SHP77 (cell line): ENCODE measurements around the gene NUBPL.
"Not testable (repeated sequence)": the region's sequence is repeated elsewhere in the genome, so short reads cannot be mapped to it uniquely, and the experiment has no call there.

Experiments used
- DNase-seq, 2 experiments: peaks; one replicate each; lab custom pipeline; 2025; lab: John Stamatoyannopoulos, UW

Gene NUBPL

DNA sequence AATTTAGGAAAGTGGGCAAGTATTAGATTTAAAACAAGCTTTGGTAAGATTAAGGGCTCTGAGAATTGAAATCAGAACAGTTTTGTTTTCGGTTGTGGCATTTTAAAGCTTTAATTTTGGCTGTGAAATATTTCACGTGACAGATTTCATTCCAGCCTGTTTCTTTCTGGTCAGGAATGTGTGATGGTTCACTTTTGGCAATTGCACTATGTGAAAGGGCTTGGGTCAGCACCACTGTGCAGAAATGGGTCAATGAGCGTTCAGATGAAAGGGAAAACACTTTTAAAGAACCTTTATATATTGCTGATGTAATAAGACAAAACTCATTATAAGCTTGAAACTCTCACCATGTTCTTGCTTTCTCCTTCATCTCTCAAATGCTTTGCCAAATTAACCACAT, 17.1 kb downstream of the NUBPL start:
- no peak for DNase-seq

- no peak for DNase-seq
These were observed 17.7 kb downstream of the NUBPL start for GRCh38 chr14:31578792-31579501.

GRCh38 chr14:31580234-31580633, 19.0 kb downstream of the NUBPL start:
- no peak for DNase-seq

- no peak for DNase-seq
These were observed 21.1 kb downstream of the NUBPL start for GRCh38 chr14:31582286-31582691.

DNA sequence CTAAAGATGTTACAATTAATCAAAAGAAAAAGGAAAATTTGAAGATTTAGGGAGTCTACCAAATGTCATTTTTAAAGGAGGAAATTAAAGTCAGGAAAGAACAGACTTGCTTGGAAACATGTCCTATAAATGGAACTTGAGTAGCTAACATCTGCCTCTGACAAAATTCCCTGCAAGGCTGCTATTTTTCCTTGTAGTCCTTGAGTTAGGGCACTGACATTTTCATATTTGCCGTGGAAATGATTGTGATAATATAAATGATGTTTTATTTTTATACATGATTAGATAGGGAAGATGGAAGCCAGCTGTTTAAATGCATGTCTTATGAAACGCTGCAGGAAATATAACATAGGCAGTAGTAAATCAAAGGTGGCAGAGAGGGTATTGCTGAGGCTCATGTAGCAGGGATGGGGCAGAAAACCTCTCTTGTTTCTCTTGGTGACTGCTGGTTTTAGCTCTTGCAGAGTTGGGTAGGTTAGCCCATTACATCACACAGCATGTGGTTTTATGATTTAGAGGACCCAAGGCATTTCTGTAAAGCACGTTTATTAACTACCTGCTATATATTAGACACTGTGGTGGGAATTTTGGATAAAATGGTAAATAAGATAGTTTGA, 21.7 kb downstream of the NUBPL start:
- no peak for DNase-seq

GRCh38 chr14:31590206-31590605, 29.0 kb downstream of the NUBPL start:
- DNase-seq: no peak

DNA sequence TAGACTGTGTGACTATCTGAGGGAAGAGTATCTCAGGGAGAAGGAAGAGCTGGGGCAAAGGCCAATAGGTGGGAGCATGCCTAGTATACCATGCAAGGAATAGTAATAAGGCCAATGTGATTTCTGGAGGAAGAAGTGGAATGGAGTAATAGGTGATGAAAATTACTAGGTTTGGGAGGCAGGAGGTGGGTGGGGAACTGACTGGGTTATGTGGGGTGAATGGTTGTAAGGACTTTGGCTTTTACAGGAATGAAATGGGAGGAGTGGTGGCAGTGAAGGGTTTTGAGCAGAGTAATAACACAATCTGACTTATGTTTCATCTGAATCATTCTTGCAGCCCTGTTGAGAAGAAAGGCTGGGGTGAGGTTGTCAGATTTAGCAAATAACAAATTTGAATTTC, 30.9 kb downstream of the NUBPL start:
- no peak for DNase-seq

DNA sequence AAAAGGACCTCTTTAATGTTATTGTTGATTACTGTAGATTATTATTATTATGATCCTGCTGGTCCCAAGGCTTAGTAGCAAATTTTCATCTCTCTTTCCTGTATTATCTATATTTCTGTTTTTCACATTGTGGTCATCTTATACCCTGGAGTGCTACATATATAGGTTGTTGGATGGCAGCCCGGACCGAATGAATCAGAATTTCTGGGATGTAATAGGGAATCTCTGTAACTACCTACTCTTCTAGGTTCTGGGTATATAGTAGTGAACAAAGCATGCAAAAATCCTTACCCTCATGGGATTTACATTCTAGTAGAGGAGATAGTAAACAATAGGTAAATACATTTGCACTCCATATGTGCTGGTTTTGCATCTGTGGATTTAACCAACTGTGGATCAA, 31.4 kb downstream of the NUBPL start:
- no peak for DNase-seq

GRCh38 chr14:31596342-31597095, 35.3 kb downstream of the NUBPL start:
- DNase-seq: no peak

GRCh38 chr14:31605702-31606101, 44.5 kb downstream of the NUBPL start:
- no peak for DNase-seq

DNA sequence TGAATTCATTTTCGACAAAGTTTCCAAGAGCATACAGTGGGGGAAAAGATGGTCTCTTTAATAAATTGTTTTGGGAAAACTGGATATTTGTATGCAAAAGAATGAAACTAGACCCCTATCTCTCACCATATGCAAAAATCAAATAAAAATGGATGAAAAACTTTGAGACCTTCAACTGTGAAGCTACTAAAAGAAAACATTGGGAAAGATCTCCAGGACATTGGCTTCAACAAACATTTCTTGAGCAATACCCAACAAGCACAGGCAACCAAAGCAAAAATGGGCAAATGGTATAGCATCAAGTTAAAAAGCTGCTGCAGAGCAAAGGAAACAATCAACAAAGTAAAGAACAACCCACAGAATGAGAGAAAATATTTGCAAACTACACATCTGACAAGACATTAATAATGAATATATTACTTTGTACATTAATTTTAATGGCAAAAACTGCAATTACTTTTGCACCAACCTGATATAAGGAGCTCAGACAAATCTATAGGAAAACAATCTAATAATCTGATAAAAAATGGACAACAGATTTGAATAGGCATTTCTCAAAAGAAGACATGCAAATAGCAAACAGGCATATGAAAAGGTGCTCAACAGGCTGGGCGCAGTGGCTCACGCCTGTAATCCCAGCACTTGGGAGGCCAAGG, 50.7 kb downstream of the NUBPL start:
- DNase-seq: no peak

DNA sequence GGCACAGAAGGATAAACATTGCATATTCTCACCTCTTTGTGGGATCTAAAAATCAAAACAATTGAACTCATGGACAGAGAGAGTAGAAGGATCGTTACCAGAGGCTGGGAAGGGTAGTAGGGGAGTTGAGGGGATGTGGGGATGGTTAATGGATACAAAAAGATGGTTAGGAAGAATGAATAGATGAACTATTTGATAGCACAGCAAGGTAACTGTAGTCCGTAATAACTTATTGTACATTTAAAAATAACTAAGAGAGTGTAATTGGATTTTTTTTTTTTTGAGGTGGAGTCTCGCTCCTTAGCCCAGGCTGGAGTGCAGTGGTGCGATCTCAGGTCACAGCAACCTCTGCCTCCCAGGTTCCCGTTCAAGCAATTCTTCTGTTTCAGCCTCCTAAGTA, 52.0 kb downstream of the NUBPL start:
- no peak for DNase-seq

DNA sequence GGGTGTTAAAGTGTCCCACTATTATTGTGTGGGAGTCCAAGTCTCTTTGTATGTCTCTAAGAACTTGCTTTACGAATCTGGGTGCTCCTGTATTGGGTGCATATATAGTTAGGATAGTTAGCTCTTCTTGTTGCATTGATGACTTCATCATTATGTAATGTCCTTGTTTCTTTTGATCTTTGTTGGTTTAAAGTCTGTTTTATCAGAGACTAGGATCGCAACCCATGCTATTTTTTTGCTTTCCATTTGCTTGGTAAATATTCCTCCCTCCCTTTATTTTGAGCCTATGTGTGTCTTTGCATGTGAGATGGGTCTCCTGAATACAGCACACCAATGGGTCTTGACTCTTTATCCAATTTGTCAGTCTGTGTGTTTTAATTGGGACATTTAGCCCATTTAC, 57.7 kb downstream of the NUBPL start:
- not testable (repeated sequence) for DNase-seq

- no peak for DNase-seq
These were observed 58.2 kb downstream of the NUBPL start for GRCh38 chr14:31619440-31619839.

- not testable (repeated sequence) for DNase-seq
These were observed 59.7 kb downstream of the NUBPL start for GRCh38 chr14:31620898-31621297.

- DNase-seq: no peak
These were observed 60.9 kb downstream of the NUBPL start for GRCh38 chr14:31622060-31622459.

- DNase-seq: not testable (repeated sequence)
These were observed 91.7 kb downstream of the NUBPL start for GRCh38 chr14:31652900-31653299.

DNA sequence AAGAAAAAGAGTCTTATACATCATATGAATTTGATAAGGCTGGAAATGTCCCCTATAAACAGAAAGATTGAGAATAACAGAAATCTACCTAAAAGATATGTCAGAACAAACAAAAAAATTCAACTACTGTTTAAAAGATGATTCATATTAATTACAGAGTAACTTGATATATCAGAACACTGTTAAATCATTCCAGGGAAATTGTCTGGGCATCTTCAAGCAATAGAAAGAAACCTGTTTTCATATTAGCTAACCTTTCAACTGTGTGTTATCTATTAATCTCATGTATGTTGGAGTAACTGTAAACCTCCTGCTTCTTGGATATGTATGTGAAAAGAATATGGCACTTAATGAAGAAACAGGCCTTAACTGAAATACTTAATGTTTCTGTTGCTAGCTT, 96.7 kb downstream of the NUBPL start:
- DNase-seq: no peak

GRCh38 chr14:31659278-31659677, 98.1 kb downstream of the NUBPL start:
- DNase-seq: no peak

- no peak for DNase-seq
These were observed 99.0 kb downstream of the NUBPL start for GRCh38 chr14:31660191-31660590.

DNA sequence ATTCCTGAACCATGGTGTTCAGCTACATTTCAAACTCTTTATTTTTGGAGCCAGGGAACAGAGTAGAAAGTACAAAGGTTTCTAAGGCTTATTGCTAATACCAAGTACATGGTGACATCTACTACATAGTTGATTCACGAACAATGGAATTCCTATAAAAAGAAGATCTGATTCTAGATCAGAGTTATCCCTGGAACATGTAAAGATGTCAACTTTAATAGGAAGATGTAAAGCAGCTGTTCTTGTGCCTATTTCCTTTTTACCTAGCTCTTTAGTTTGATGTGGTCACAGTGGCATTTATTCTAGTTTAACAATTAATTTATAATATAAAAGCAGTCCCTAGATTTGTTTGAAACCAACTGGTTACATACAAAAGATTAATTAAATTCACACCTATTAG, 99.5 kb downstream of the NUBPL start:
- no peak for DNase-seq

DNA sequence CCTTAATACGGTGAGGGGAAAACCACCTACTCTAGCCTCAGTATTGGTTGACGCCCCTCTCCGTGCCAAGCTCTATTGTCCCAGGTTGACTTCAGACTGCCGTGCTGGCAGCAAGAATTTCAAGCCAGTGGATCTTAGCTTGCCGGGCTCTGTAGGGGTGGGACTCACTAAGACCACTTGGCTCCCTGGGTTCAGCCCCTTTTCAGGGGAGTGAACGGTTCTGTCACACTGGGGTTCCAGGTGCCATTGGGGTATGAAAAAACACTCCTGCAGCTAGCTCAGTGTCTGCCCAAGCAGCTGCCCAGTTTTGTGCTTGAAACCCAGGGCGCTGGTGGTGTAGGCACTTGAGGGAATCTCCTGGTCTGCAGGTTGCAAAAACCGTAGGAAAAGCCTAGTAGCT, 107.1 kb downstream of the NUBPL start:
- no peak for DNase-seq

DNA sequence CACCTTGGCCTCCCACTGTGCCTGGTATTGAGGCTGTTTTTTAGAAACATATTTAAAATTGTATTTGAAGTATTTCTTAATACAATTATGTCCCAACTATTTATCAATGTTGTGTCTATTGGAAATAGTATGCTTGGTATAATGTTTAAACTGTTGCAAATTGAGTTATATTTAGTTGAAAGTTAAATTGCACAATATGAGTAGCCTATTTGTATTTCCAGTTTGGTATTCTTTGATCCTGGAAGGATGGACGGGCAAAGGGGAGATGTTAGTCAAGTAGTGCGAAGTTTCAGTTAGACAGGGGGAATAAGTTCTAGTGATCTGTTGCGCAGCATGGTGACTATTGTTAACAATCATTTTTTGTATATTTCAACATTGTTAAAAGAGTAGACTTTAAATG, 111.5 kb downstream of the NUBPL start:
- no peak for DNase-seq
